ENCODE data around the gene GH1.

DNA sequence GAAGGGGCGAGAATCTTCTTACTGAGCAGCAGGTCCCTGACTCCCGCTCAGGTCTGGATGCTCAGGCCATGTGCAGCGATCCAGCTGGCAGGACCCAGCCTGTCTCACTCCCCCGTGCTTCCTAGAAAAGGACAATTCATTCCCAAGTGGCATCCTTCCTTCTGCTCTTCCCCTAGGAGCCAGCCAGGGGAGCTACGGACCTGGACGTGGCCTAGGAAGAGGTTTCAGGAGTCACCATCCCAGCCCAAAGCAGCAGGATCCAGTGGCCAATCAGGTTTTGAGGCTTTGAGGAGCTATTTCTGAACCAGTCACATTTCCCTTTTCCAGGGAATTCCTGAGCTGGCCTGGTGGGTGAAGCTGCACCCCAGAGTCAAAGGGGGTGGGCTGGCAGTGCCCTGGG, 21.2 kb upstream of the GH1 start:
- TF ChIP-seq POLR2A (IDR thresholded peaks at IDR 0.05): no peak
- TF ChIP-seq, protein P1, sequence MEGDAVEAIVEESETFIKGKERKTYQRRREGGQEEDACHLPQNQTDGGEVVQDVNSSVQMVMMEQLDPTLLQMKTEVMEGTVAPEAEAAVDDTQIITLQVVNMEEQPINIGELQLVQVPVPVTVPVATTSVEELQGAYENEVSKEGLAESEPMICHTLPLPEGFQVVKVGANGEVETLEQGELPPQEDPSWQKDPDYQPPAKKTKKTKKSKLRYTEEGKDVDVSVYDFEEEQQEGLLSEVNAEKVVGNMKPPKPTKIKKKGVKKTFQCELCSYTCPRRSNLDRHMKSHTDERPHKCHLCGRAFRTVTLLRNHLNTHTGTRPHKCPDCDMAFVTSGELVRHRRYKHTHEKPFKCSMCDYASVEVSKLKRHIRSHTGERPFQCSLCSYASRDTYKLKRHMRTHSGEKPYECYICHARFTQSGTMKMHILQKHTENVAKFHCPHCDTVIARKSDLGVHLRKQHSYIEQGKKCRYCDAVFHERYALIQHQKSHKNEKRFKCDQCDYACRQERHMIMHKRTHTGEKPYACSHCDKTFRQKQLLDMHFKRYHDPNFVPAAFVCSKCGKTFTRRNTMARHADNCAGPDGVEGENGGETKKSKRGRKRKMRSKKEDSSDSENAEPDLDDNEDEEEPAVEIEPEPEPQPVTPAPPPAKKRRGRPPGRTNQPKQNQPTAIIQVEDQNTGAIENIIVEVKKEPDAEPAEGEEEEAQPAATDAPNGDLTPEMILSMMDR (IDR thresholded peaks at IDR 0.05): no peak
- no peak for TF ChIP-seq EP300 (IDR thresholded peaks at IDR 0.05)
- TF ChIP-seq POLR2AphosphoS5 (IDR thresholded peaks at IDR 0.05): no peak

Data from gastroesophageal sphincter (tissue), 3 donors.